Stimulated activated CD4-positive, alpha-beta T cell treated with anti-CD3 and anti-CD28 coated beads, Interleukin-1b, Interleukin-23, amount 100 ng/mL, for 48 hours (primary cell): ENCODE data around the gene HLA-A.
A peak's percentile ranks its signal among the peaks of the same experiment; 100 is the strongest.

Experiments used
- DNase-seq: peaks from one replicate; pipeline ENCODE4 v3.0.0-alpha.2; 2020

Gene HLA-A

GRCh38 chr6:29992807-29993206 lies 50.5 kb downstream of the HLA-A start:
- peak; percentile 47 for DNase-seq

GRCh38 chr6:29994826-29995225 lies 52.5 kb downstream of the HLA-A start:
- no peak for DNase-seq

- no peak for DNase-seq
Measured at GRCh38 chr6:29995340-29995777, 53.0 kb downstream of the HLA-A start.
